HG03066 (cell line): ENCODE measurements around the gene WDFY2.
"Not testable (repeated sequence)": the region's sequence is repeated elsewhere in the genome, so short reads cannot be mapped to it uniquely, and the experiment has no call there.

Source experiments
- ATAC-seq: cut with Tn5 transposase; IDR thresholded peaks from one replicate; pipeline ENCODE4 v1.9.1; 2021; ENCODE audit warnings: low read depth; ENCODE audit not compliant: unreplicated experiment

Gene WDFY2

DNA sequence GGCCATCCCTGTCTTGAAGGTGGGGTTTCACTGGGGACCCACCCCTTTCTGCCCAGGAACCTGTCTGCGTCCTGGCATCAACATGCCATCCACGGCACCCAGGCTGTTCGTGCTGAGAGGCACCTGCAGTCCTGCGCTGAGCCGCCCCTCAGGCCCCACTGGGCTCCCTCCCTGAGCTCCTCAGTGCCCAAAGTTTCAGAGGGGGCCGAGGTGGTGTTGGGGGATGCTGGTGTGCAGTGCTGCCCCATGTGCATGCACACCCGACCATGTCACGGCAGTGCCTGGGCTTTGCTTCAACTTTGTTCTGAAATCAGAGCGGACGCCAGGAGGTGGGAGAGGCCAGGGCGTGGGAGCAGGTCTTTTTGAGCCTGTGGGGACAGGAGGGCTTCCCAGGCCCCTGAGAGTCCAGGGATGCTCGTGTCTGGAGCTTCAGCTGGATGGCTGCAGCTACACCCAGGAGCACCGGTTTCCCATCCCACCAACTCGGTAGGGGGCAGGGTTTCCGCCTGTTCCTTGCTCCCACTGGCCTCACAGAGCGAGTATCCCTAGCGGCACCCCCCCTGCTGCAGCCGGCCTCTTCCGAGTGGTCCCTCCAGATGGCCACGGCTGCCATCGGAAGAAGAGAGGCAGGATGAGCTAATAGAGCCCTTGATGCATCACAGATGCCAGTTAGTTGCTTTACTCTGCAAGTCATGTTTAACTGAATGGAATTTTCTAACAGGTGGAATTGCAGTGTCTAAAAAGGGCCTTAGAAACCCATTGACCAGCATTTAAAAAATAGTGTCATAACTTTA is 44.0 kb downstream of the WDFY2 start:
- no peak for ATAC-seq

DNA sequence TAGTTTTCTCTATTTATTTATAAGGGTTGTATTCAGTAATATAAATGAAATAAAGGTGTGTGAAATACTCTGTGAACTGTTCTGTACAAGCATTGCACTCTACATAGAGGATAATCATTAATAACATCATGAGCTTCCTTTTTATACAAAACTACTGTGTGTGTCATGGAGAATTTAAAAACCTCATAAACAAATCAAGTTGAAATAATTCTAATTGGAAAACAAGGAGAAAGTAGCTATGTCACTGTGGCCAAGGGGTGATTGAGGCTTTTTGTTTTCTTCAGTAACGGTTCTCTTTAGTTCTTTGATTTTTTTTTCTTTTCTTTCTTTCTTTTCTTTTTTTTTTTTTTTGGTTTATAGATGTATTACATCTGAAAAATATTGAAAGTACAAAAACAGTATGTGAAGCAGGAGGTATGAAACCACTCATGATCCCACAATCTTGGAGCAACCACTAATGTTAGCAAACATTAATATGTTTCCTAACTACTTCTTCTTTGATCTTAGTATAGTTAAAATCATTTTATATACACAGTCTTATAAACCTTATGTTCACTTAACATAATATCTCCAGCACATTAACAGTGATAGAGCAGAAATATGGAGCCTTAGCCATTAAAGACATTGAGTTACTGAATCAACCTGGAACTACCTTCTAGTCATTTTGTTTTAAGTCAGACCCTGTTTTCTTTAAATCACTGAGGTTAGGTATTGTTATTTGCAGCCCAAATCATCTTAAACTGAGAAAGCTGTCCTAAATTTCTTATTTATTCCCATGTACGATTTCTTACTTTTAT is 45.4 kb downstream of the WDFY2 start:
- no peak for ATAC-seq

DNA sequence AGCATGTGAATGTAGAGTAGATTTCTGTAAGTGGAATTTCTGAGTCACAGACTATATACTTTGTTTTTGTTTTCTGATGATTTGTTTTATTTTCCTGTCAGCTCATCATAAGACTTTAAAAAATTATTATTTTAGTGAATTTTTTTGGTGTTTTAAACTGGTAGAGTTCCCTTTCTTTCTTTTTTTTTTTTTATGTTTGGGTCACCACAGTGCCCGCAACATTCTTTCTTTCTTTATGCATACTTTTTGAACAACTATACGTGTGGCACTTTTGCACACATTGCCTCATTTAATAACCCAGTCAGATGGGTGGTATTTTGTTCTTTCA is 46.0 kb downstream of the WDFY2 start:
- no peak for ATAC-seq

GRCh38 chr13:51632591-51633362 is 48.5 kb downstream of the WDFY2 start:
- no peak for ATAC-seq

- ATAC-seq, result no peak
Observed at GRCh38 chr13:51635137-51635878, 51.0 kb downstream of the WDFY2 start.

- ATAC-seq, result no peak
Observed at GRCh38 chr13:51636349-51636890, 52.2 kb downstream of the WDFY2 start.

- ATAC-seq, result no peak
Observed at GRCh38 chr13:51637852-51638215, 53.6 kb downstream of the WDFY2 start.

GRCh38 chr13:51638216-51638871 is 54.1 kb downstream of the WDFY2 start:
- ATAC-seq, result no peak

GRCh38 chr13:51639171-51639570 is 54.9 kb downstream of the WDFY2 start:
- no peak for ATAC-seq

GRCh38 chr13:51640696-51641095 is 56.4 kb downstream of the WDFY2 start:
- not testable (repeated sequence) for ATAC-seq

DNA sequence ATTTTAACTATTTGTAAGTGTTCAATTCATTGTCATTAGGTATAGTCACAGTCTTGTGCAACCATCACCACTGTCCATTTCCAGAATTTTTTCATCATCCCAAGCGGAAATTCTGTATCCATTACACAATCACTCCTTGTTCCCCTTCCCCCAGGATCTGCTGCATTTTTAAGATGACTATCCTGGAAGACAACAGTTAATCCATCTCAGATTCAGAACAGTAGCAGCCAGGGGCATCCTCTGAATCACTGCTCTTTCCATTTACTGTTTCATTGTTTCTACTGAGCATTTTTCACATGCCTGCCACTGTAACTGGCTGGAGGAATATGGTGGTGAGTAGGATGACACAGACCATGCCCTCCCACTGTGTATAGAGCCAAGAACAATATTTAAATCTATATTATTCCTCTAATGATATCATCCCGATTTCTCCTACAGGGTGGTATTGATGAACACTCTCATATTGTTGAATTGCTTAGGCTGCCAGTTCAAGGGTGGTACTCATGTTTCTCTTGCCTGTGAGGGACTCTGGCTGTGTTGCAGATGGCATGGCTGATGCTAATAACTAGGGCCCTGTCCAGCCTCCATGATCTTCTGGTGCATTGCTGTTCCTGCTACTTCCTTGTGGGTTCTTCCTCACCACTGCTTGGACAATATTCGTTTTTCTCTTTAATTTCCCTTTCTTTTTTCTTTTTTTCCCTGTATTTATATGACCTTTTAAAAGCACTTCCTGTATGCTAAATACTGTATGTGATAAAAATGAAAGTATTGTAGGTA is 59.0 kb downstream of the WDFY2 start:
- ATAC-seq, result no peak

DNA sequence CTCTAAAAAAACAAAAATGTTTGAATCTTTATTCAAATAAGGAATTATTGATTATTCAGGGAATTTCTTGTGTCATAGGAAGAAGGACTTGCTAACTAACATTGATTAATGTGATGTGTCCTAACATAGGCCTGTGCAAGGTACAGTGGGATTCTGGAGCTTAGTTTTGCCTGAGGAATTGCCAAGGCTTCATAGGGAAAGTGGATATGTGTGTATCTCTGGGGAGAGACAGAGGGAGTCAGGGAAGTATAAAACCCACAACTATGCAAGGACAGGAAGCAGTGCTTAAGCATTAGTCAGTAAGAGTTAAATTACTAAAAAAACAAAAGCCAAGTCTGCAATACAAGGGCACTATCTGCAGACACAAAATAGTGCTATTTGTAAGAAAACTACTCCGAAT is 59.6 kb downstream of the WDFY2 start:
- no peak for ATAC-seq

- ATAC-seq, result no peak
Observed at GRCh38 chr13:51644654-51645053, 60.4 kb downstream of the WDFY2 start.

GRCh38 chr13:51645154-51645650 is 60.9 kb downstream of the WDFY2 start:
- no peak for ATAC-seq

GRCh38 chr13:51645761-51646670 is 61.8 kb downstream of the WDFY2 start:
- ATAC-seq, result no peak

GRCh38 chr13:51647067-51647466 is 62.8 kb downstream of the WDFY2 start:
- no peak for ATAC-seq

- not testable (repeated sequence) for ATAC-seq
Observed at GRCh38 chr13:51652193-51652592, 67.9 kb downstream of the WDFY2 start.
